Measurements from ENCODE around the gene PTGES3. TPM values are rescaled to one million over a fixed set of nuclear protein-coding genes. Genes with fewer than 3 reads are reported as not detected.

The PTGES3 gene
- total and polyA plus RNA-seq, 9 donors: 109 to 328 (median 215) TPM

DNA sequence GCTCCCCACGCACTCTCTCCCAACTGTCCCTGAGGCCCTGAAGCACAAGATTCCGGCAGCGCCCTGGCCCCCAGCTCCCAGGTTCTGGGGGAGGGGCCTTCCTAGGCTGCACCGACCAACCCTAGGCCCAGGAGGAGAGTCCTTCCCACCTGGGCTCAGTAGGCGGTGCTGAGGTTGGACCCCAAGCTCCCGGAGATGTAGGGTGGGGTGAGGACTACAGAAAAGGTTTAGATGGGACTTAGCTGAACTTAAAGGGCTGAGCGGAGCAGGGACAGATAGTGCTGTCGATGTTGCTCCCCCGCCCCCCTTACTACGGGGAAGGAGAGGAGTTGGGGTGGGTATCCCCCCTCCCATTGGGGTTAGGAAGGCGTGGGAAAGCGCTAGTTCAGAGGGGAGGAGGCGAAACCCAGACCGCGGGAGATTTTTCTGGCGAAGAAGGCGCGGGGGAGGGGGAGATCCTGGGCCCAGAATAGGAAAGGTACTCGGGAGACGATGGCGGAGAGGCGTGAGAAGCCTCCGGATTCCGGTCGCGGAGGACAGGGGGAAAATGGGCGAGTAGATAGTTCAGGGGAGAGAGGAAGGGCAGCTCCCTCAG is 53.7 kb downstream of the PTGES3 start:
- 1 to 3% (median 2%) methylated on average over 27 of the region's 27 CpGs for WGBS, 3 donors
- peaks cover 16% of the 10 kb centered on the region for H3K4me1 ChIP-seq (ENCODE audit: insufficient read depth)

GRCh38 chr12:56633468-56634241 is 54.4 kb downstream of the PTGES3 start:
- H3K4me1 ChIP-seq (ENCODE audit: insufficient read depth): peaks cover 16% of the 10 kb centered on the region
- WGBS, 3 donors: 45 to 53% (median 46%) methylated on average over 12 of the region's 12 CpGs
- no peaks in the 10 kb centered on the region for H3K9me3 ChIP-seq
- no peaks in the 10 kb centered on the region for H3K36me3 ChIP-seq
- intact Hi-C loops (cut with DNase I): loop anchor here in 3 of 4 donors (5.0 to 10.0 kb wide), 3 partner anchors 111 to 899 kb away; partner anchors contain the start of gene RBMS2 (in 1 of the 3)
- TF ChIP-seq POLR2A (IDR thresholded peaks at IDR 0.05): no peak
- H3K4me3 ChIP-seq: peak overlapping the region; percentile 64
- no peak for DNase-seq
- no peaks in the 10 kb centered on the region for H3K27me3 ChIP-seq
- H3K27ac ChIP-seq: peak overlapping the region; percentile 90

More for the DNA sequence above, 53.7 kb downstream of the PTGES3 start:
- no peaks in the 10 kb centered on the region for H3K27me3 ChIP-seq
- H3K9me3 ChIP-seq: no peaks in the 10 kb centered on the region
- TF ChIP-seq, protein P1, sequence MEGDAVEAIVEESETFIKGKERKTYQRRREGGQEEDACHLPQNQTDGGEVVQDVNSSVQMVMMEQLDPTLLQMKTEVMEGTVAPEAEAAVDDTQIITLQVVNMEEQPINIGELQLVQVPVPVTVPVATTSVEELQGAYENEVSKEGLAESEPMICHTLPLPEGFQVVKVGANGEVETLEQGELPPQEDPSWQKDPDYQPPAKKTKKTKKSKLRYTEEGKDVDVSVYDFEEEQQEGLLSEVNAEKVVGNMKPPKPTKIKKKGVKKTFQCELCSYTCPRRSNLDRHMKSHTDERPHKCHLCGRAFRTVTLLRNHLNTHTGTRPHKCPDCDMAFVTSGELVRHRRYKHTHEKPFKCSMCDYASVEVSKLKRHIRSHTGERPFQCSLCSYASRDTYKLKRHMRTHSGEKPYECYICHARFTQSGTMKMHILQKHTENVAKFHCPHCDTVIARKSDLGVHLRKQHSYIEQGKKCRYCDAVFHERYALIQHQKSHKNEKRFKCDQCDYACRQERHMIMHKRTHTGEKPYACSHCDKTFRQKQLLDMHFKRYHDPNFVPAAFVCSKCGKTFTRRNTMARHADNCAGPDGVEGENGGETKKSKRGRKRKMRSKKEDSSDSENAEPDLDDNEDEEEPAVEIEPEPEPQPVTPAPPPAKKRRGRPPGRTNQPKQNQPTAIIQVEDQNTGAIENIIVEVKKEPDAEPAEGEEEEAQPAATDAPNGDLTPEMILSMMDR (IDR thresholded peaks at IDR 0.05): no peak
- no peak for TF ChIP-seq POLR2A (IDR thresholded peaks at IDR 0.05)
- no peak for TF ChIP-seq EP300 (IDR thresholded peaks at IDR 0.05)
- intact Hi-C loops (cut with DNase I): loop anchor here in 3 of 4 donors (5.0 to 10.0 kb wide), 3 partner anchors 112 to 900 kb away; partner anchors contain the start of gene RBMS2 (in 1 of the 3)
- H3K4me3 ChIP-seq: peak overlapping the region; percentile 64
- no peaks in the 10 kb centered on the region for H3K36me3 ChIP-seq
- DNase-seq: peak; percentile 51 to 71 (median 63)
- peak overlapping the region; percentile 90 for H3K27ac ChIP-seq

DNA sequence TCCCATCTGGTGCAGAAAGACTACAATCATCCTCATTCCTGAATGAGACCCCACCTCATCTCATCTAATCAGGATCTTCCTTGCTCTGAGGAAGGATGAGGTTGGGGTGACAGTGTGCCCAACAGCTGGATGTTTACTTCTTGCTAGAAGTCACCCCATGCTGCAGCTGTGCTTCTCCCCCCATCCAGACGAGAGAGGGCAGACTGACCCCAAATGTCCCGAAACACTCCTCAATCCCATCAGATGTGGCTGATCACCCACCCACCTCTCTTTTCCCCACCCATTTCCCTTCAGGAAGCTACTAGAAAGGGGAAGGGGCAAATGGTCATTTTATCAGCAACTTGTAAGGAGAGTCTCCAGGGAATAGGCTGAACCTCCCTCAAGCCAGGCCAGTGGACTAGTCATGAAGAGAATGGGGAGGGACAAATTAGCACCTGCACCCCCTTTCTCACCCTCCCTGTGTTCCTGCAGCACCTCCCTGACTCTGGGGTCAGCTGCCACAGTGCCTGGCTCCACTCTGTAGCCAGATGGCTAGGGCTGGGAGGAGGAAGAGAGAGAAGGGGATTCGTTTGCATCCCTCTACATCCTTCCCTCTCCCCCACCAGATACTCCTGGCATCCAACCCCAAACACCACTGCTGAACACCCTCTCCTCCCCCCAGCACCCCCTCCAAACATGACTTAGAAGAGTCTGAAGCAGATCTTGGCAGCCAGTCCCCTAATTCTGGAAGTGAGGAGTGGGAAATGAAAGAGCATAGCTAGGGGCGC is 55.2 kb downstream of the PTGES3 start:
- Histone ChIP-seq H3K27ac (peak overlapping the region; percentile 5 to 90), H3K9me3 (no peaks in the 10 kb centered on the region), H3K4me3 (peak overlapping the region; percentile 31), H3K4me1 (ENCODE audit: insufficient read depth) (peaks cover 16% of the 10 kb centered on the region), H3K27me3 (no peaks in the 10 kb centered on the region), H3K36me3 (no peaks in the 10 kb centered on the region)
- 25 to 30% (median 27%) methylated on average over 4 of the region's 4 CpGs for WGBS, 3 donors
- intact Hi-C loops (cut with DNase I): loop anchor here in 3 of 4 donors (5.0 to 10.0 kb wide), 3 partner anchors 111 to 898 kb away; partner anchors contain the start of gene RBMS2 (in 1 of the 3)
- no peak for DNase-seq
- TF ChIP-seq POLR2A (IDR thresholded peaks at IDR 0.05) (no peak), EP300 (IDR thresholded peaks at IDR 0.05) (no peak)
- TF ChIP-seq, protein P1 (IDR thresholded peaks at IDR 0.05): no peak

DNA sequence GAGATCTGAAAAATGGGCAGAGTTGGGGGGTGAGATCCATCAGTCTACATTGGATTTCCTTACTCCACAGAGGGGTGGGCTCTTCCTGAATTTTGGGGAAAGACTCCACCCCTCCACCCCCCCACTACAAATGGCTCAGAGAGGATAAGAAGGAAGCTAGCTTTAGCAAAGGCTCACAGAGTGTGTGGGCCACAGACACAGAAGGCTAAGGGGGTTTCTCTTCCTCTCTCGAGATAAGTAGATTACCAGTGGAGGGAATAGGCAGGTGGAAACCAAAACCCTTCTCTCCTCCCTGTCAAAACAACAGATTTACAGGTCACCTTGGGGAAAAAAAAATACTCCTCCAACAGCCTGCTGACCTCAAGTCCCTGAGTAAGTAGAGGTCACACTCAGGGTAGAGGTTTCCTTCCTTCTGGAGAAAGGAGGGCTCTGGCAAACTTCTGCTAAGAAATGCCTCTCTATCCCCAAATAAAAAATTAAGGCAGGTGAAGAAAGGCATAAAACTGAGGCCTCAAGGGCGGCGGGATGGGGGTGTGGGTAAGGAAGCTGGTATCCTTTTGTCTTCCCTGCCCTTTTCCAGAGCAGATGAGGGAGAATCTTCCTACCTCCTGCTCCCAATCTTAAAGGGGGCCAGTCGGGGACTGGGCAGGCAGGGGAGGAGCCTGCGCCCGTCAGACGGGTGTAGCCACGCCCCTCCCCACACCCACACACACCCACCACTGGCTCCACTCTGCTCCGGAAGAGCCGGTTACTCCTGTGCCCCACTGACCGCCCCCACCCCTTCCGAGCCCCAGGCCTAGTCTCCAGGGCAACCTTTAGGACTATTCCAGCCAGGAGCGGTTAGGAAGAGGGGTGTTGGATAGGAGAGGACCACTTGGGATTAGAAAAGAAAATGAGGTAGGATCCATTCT is 56.0 kb downstream of the PTGES3 start:
- Histone ChIP-seq H3K4me3 (peak overlapping the region; percentile 31), H3K9me3 (no peaks in the 10 kb centered on the region), H3K27me3 (no peaks in the 10 kb centered on the region), H3K27ac (peak overlapping the region; percentile 5 to 48), H3K36me3 (no peaks in the 10 kb centered on the region), H3K4me1 (ENCODE audit: insufficient read depth) (peaks cover 19% of the 10 kb centered on the region)
- DNase-seq: peak; percentile 75 to 83 (median 80)
- TF ChIP-seq POLR2A (IDR thresholded peaks at IDR 0.05): no peak
- no peak for TF ChIP-seq EP300 (IDR thresholded peaks at IDR 0.05)
- TF ChIP-seq, protein P1 (IDR thresholded peaks at IDR 0.05): no peak
- intact Hi-C loops (cut with DNase I): loop anchor here in 3 of 4 donors (5.0 to 10.0 kb wide), 3 partner anchors 110 to 897 kb away; partner anchors contain the start of gene RBMS2 (in 1 of the 3)
- 6 to 7% (median 7%) methylated on average over 13 of the region's 13 CpGs for WGBS, 3 donors
